Stimulated activated CD4-positive, alpha-beta T cell treated with anti-CD3 and anti-CD28 coated beads, TNF-alpha, amount 100 ng/mL, for 1 hour (primary cell): ENCODE data around the gene UGT1A4.

Experiments
- DNase-seq, 3 donors: peaks; one replicate each; pipeline ENCODE4 v3.0.0-alpha.2; 2020; ENCODE audit warnings: low read depth in 3 of 3, low spot score in 1 of 3

Gene UGT1A4

DNA sequence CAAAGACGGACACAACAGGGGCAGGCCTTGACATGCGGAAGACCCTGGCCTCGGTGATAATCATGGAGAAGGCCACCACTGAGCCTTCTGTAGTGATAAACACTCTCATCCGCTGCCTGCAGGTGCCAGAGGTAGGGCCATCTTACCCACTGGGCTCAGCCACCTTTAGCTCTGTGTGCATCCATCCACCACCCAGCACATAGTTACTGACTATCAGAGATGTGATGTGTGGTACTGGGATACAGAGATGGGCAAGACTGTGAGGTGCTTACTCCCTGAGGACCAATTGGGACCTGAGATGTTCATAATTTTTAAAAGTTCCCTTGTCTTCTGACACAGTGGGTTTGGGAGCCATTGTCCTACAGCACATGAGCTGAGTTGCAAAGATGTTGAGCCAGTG, 61.2 kb downstream of the UGT1A4 start:
- no peak for DNase-seq

DNA sequence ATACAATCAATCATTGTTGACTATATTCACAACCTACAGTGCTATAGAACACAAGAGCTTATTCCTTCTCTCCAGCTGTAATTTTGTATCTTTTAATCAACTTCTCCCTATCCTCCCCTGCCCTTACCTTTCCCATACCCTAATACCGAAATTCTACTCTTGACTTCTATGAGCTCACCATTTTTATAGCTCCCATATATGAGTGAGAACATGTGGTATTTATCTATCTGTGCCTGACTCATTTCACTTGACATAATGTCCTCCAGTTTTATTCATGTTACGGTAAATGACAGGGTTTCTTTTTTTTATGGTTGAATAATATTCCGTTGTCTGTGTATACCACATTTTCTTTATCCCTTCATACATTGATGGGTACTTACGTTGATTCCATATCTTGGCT, 62.2 kb downstream of the UGT1A4 start:
- no peak for DNase-seq

DNA sequence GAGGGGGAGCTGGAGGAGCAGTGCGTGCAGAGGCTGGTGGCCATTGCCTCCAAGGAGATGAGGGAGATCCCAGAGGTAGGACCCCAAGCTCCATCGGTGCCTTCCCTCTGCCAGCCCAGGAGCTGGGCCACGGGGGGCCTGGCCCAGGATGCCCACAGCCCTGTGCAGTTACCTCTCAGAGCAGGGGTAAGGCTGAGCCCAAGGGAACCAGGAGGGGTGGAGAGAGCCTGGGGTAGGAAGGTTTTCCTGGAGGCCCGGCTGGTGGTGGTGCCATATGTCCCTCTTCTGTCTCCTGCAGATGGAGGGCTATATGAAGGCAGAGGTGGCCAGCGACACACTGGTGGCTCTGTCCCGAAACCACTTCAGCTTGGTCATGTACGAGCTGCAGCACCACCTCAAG, 71.0 kb downstream of the UGT1A4 start:
- DNase-seq = no peak

DNA sequence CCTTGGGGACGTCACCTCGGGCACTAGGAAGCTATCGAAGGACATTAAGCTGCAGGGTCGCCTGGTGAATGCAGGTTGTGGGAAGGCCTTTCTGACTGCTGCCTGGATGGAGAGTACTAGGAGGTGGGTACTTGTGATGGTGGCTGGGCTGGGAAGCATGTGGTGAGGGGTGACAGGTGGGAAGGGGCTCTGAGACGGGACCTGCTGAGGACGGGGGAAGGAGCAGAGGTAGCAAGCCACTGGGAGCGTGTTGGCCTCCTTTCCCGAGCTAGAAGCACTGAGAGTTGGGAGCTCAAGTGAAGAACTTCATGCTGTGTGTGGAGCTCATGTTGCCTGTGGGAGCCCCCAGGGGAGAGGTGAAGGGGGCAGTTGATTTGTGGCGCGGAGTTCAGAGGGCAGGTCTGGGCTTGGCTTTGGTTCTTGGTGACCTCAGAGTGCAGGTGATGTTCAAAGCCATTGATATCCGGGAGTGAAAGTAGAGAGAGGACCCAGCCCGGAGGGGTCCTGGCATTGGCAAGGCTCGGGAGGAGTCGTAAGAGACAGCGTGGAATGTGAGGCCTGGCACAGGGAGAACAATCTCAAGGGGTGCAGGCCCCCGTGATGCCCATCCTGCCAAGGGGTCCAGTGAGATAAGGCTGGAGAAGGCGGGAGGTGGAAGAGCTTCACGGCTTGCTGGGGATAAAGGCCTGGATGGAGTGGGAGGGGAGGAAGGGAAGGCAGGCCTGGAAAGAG, 72.8 kb downstream of the UGT1A4 start:
- no peak for DNase-seq

DNA sequence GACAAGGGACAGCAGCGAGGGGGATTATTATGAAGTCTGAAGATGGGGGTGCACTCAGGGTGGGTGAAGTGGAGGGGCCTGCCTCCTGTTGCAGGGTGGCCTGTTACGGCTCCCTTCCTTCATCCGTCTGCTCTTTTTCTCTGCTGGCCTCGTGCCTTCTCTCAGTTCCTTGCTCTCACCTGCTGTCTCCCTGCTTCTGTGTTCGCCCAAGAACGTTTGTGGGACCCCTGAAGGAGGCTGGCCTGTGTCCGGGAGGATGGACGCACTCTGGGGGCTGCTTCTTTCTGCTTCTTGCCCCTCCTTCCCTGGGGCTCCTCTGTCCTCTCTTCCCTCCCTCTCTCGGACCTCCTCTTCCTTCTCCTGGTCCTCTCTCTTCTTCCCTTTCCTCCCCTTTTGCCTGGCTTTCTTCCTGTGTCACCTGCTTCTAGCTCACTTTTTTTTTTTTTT, 73.4 kb downstream of the UGT1A4 start:
- DNase-seq = no peak

DNA sequence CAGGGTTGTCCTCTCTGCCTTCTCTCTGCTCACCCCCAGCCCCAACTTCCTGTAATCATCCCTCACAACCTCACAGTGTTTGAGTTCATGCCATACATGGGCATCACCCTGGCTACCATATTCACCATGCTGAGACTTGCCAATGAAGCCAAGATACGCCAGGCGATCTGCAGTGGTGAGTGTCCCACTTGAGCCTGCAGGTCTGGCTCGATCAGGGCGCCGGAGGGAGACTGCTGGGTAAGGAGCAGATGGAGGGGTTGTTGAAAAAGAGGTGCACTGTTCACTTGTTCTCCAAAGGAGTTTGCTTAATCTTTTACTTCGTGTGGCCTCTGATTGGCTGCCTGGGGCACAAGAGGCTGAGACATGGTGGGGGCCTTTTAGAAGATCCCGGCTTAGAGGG, 74.2 kb downstream of the UGT1A4 start:
- no peak for DNase-seq

DNA sequence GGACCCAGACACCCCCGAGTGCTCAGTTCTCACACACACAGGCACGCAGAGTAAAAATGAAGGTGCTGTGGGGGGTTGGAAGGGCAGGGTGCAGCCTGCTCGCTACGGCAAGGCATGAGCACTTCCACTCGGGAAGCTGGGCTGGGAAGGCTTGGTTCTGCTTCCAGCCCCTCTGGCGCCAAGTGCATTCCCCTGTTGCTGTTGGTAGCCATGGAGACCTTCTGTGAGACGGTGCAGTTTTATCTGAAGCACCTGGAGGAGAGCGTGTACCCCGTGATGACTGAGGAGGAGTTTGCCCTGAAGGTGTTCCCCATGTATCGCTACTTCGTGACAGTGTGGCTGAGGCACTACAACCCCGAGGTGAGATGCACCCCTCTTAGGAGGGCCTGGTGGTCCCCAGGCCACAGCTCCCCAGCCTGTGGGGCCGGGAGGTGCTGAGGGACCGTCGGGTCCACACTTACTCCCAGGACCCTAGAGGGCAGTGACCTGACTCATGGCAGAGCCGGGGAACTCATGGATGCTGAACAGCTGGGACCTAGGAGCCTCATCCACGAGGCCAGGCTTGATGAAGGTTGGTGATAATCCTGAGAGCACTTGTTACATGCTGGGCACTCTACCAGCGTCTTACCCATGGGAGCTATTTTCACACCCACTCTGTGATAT, 75.1 kb downstream of the UGT1A4 start:
- no peak for DNase-seq

DNA sequence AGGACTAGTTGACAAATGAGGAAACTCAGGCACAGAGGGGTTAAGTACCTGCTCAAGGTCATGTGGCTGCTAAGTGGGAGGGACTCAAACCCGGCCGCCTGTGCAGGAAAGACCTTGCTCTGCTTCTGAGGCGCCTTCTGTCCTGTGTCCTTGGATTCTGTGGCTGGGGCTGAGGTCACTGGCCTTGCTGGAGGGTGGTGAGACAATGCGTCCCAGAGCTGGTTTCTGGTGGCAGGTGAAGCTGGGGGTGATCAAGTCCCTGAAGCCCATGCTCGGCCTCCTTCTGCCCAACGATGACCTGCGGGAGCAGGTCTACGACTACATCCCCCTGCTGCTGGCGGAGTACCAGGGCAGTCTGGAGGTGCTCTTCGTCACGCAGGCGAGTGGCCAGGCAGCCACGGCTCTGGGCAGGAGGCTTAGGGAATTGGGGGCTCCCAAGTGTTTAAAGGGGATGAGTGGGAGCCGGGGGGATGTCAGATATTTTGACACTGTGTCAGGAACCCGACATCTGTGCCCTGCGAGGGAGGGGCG, 75.7 kb downstream of the UGT1A4 start:
- DNase-seq = no peak

DNA sequence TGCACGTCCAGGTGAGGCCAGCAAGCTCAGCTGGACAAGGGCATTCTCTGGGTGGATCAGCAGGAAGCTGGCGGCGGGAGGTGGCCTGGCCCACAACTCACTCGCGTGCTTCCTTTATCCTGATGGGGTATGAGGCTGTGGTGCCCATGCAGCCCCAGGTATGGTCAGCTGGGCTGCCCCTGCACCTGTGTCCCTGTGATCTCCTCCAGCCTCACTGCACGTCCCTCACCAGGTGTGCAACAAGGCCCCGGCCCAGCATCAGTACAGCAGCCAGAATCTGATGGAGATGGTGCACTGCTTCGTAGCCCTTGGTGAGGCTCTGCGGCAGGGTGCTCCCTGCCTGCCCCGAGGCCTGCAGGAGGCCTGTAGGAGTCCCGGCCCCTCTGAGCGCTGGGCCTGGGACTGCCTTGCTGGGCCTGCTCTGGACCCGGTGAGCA, 77.2 kb downstream of the UGT1A4 start:
- no peak for DNase-seq

DNA sequence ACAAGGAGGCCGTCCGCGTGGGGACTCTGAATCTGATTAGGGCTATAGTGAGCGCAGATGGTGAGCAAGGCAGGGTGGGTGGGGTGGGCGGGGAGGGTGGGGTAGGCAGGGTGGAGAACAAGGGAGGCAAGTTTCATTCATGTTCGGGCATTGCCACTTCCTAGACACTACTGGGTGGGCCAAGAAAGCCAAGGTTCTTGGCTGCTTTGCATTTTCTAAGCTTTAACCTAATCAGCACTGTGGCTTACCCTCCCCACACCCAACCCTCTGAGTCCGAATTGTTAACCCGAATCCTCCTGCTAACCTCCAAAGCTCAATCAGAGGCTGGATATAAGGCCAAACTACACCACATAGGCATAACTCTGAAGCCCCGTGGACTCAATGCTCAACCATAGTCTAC, 77.7 kb downstream of the UGT1A4 start:
- DNase-seq = no peak

DNA sequence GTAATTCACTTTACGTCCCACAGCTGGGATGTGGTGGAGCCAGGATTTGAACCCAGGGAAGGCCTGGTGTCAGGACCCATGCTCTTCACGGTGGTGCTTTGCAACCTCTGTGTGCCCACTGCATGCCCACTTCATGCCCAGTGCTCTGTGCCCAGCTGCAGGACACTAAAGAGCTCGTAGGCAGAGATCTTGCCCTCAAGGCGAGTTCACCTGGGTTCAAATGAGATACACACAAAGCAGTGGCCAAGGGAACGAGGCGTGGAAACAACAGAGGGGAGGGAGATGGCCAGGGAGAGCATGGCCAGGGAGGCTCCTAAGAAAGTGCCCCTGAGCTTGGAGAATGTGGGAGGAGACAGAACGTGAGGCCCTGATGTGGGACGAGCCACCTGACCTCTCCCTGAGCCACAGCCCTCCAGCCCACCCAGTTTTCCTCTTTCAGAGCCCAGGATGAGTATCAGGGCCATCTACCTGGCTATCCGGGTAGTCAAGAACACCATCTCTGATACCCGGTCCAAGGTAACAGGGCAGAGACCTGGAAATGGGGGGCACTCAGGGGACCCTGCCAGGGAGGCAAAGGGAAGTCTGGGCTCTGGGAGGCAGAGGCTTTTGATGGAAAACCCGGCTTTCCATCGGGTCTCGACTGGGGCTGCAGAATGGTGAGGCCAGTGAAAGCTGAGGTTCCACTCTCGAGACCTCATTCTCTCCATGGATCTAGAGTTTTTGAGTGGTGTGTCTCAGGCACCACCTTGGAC, 80.0 kb downstream of the UGT1A4 start:
- DNase-seq = no peak

DNA sequence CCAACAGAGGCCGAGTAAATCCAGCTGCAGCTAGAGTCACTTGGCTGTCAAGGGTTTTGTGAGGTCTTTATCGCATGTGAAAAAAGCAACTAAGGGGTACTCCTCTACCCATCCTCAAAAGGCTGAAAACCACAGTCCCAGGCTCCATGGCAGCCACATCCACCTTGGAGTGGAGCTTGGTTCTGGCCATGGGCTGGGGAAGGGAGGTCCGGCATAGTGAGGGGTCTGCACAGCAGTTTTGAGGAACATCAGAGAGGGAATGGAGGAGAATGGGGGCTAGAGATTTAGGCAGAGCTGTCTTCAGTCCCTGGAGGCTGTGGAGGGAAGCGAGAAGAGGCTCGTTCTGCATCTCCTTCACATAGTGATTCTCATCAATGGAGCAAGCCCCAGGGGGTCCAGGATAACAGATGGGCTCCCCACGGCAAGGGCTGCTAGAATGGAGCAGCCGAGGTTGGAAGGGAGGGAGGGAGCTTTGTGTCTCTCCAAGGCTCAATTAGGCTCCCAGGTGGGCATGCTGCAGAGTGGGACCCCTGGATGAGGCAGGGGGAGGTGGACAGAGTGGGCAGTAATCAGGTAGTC, 80.6 kb downstream of the UGT1A4 start:
- DNase-seq = no peak

DNA sequence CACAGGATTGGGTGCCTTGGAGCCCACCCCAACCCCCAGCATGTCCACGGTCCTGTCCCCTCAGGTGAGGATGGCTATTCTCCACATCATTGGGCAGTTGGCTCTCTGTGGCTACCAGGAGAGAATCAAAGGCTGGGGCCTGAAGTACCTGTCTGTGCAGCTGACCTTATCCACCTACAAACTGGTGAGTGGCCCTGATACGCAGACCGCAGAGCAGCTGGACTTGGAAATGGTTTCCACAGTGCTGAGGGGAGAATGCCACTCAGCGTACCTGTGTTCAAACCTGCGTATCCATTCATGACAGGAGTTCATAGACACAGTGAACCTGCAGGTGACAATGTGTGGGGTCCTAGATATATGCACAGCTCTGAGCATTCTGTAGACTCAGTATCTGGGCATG, 81.2 kb downstream of the UGT1A4 start:
- no peak for DNase-seq

DNA sequence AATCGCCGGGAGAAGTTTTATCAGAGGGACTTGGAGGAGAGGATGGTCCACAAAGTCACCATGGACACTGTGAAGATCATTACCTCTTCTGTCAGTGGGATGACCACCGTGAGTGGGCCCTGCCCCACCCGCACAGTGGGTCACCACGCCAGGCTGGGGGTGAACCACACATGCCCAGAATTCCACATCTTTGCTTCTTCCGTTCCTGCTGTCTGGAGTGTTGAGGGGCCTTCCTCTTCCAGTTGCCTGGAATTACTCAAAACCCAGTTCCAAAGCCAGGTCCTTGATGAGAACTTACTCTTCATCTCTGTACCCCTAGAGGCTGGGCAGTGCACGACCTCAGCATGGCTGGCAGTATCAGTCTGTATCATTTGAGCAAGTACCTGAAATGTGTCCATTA, 81.7 kb downstream of the UGT1A4 start:
- no peak for DNase-seq

DNA sequence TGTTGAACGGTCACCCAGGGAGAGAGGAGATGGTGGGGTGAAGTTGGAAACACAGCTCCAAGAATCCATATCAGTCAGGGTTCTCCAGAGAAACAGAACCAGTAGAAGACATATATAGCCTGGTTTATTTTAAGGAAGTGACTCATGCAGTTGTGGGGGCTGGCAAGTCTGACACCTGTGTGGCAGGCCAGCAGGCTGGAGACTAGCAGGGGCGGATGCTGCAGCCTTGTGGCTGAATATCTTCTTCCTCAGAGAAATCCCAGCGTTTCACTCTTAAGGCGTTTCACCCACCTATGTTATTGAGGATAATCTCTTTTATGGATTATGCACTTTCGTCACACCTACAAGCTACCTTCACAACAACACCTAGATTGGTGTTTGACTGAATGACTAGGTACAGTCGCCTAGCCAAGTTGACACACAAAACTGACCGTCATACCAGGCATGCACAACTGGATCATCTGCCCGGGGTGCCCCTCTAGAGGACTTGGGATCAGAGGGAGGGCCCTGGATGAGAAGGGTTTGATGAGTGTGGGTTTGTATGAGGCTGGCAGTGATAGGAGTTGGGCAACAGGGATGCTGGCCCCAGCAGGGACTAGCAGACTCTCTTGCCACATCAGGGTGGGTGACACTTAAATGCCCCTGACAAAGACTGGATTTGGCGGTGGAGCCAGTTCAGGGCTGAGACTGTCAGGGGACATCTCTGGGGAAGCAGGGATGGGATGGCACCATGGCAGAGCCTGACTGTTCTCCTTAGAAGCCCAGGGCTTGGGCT, 83.0 kb downstream of the UGT1A4 start:
- DNase-seq = no peak

DNA sequence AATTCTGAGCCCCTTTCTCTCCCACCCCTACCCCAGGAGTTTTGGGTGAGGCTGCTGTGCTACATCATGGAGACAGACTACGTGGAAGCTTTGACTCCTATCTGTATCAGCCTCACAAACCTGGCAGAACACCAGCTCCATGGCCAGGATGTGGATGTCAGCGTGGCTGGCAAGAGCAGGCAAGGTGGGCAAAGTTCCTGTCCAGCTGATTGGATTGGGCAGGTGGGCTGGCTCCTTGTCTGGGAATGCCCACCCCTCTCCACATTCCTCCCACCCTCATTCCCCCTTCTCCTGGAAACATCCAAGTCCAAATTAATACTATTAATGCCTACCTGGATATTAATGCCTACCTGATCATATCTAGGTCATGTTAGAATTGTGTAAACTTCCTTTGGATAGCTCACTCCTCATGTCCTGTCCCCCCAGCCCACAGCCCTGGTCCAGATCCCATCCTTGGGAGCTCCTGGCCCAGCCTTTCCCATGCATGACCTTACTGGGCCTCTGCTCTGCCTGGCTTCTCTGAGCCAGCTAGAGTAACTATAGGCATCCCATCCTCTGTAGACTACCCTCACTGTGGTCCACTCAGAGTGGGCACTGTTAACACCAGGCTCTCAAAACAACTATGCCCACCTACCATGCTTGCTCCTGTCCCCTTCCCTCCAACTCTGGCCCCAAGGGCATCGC, 83.7 kb downstream of the UGT1A4 start:
- DNase-seq = no peak

DNA sequence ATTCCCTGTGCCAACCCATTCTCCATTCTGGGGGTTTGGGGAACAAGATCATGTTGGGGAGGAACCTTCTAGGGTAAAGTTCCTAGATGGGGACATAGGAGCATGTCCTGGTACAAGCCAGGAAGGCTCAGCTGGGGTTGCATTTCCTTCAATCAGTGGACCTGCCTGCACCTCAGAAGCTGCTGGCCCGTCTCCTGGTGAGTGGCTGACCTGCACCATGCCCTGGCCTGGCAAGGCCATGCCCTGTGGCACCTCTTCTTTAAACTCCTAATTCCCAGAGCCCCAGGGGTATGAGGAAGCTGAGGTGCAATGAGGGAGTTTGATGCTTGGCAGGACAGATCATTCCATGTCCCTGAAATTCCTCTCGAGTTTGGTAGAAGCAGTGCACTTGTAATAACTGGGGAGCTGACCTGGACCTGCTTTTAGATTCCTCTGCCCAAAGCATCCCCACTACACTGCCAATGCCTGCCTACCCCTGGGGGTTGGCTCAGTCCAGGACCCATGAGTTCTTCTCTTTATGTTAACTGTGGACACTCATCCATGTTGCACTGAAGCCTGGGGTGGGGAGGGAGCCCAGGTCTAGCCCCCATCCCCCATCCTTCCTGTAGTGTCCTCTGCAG, 84.9 kb downstream of the UGT1A4 start:
- no peak for DNase-seq

DNA sequence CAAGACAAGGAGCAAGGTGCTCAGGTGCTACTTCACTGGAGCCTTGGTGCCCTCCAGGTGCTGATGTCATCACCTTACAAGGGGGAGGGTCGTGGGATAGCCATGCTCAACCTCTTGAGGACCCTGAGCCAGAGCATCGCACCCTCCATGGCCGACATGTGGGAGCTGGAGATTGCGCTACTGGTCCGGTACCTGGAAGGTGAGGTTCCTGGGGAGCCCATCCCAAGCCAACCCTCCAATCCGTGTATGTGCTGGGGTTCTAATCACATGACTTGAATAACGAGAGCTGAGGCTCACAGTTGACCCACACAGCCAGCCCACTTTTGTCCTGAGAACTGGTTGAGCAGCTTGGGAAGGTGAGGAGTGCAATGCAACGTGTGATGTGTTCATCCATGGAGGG, 85.5 kb downstream of the UGT1A4 start:
- no peak for DNase-seq

DNA sequence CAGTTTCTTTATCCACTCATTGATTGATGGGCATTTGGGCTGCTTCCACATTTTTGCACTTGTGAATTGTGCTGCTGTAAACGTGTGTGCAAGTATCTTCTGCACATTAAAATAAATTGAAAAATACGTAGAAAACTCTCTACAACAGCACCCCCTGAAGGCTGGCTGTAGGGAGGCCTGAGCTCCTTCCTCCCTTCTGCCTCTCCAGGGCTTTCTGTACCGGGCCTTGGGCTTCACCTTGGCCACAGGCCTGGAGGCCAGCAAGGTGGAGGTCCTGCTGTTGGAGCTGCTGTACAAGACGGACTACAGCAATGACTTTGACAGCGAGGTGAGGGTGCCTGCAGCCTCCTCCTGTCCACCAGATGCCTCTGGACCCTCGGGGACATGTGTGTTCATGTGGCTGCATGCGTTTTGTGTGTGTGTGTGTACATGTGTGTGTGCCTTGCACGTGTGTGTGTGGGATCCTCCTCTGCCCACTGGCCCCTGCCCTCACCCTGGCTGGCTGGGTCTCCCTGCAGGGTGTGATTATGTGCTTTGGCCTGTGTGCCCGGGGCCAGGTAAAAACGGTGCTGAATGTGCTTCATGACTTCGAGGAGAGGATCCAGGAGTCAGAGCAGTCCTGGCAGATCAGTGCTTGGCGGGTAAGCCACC, 88.8 kb downstream of the UGT1A4 start:
- DNase-seq = no peak
